Osteocyte (in vitro differentiated cells): ENCODE measurements around the gene TMEM54. TPM values are rescaled to one million over a fixed set of nuclear protein-coding genes. Genes with fewer than 3 reads are reported as not detected.

Experiments used
- DNase-seq: peaks from one replicate; pipeline ENCODE4 v3.0.0; 2021; ENCODE audit warnings: mixed read lengths; ENCODE audit not compliant: unreplicated experiment; ENCODE audit errors: extremely low spot score
- H3K27ac Mint-ChIP-seq: one replicate; pipeline ENCODE4 v1.8.0; 2021; ENCODE audit warnings: mild to moderate bottlenecking, mixed read lengths; ENCODE audit not compliant: unreplicated experiment
- H3K27me3 Mint-ChIP-seq: one replicate; pipeline ENCODE4 v1.8.0; 2021; ENCODE audit warnings: mixed read lengths; ENCODE audit not compliant: unreplicated experiment
- H3K36me3 Mint-ChIP-seq: one replicate; pipeline ENCODE4 v1.8.0; 2021; ENCODE audit warnings: mixed read lengths; ENCODE audit not compliant: unreplicated experiment
- H3K4me1 Mint-ChIP-seq: one replicate; pipeline ENCODE4 v1.8.0; 2021; ENCODE audit warnings: mixed read lengths; ENCODE audit not compliant: unreplicated experiment
- H3K4me3 Mint-ChIP-seq: one replicate; pipeline ENCODE4 v1.8.0; 2021; ENCODE audit warnings: mild to moderate bottlenecking, moderate library complexity, mixed read lengths; ENCODE audit not compliant: unreplicated experiment
- H3K9me3 Mint-ChIP-seq: one replicate; pipeline ENCODE4 v1.8.0; 2021; ENCODE audit warnings: mixed read lengths; ENCODE audit not compliant: unreplicated experiment
- total RNA-seq: library from RNA; stranded (reverse); gene quantifications from 2 replicates; pipeline ENCODE4 v1.2.1, GENCODE V29; 2021
- TF ChIP-seq, protein P1 (sequence below): fragments of 200-600 bp; sonication (generic); IDR thresholded peaks from 2 replicates; pipeline ENCODE4 v1.5.0; 2021; ENCODE audit warnings: antibody characterized with exemption, mild to moderate bottlenecking, moderate library complexity

The TMEM54 gene
- total RNA-seq, 1 donor from 2014 or later: 7.3 TPM

DNA sequence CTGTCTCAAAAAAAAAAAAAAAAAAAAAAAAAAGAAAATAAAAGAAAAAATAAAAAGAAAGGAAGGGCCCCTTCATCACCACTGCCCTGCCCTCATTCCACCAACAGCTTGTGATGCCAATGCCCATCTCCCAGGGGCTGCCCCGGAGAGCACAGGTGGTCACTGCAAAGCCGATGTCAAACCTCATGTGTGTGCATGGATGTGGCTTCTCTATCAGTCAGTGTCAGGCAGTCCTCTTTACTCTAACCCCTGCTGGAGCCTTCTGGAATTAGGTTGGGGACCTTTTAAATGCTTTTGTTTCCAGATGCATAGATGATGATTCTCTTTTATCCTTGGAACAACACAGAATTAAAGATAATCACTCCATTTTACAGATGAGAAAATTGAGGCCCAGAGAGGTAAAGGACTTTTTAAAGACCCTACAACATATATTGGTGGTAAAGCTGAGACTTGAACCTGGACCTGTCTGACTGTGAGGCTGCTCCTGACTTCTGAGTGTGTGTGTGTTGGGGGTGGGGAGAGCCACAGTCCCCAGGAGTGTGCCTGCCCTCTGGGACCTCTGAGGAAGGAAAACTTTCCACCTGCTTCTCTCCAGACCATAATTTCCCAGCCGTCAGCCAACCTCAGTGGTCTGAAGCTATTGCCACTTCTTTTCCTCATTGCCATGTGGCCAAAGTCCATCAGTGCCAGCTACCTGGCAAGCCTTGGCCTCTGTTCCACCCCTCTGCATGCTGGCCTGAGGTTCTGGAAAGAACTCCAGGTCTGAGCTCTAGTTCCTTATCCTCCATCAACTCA lies 3.0 kb upstream of the TMEM54 start:
- peaks cover 10% of the 10 kb centered on the region for H3K27me3 Mint-ChIP-seq
- H3K4me1 Mint-ChIP-seq: peaks cover 9% of the 10 kb centered on the region
- no peaks in the 10 kb centered on the region for H3K36me3 Mint-ChIP-seq
- no peak overlapping the region for H3K4me3 Mint-ChIP-seq
- H3K27ac Mint-ChIP-seq: no peak overlapping the region
- TF ChIP-seq, protein P1, sequence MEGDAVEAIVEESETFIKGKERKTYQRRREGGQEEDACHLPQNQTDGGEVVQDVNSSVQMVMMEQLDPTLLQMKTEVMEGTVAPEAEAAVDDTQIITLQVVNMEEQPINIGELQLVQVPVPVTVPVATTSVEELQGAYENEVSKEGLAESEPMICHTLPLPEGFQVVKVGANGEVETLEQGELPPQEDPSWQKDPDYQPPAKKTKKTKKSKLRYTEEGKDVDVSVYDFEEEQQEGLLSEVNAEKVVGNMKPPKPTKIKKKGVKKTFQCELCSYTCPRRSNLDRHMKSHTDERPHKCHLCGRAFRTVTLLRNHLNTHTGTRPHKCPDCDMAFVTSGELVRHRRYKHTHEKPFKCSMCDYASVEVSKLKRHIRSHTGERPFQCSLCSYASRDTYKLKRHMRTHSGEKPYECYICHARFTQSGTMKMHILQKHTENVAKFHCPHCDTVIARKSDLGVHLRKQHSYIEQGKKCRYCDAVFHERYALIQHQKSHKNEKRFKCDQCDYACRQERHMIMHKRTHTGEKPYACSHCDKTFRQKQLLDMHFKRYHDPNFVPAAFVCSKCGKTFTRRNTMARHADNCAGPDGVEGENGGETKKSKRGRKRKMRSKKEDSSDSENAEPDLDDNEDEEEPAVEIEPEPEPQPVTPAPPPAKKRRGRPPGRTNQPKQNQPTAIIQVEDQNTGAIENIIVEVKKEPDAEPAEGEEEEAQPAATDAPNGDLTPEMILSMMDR: no peak
- H3K9me3 Mint-ChIP-seq: no peaks in the 10 kb centered on the region
- DNase-seq: no peak

DNA sequence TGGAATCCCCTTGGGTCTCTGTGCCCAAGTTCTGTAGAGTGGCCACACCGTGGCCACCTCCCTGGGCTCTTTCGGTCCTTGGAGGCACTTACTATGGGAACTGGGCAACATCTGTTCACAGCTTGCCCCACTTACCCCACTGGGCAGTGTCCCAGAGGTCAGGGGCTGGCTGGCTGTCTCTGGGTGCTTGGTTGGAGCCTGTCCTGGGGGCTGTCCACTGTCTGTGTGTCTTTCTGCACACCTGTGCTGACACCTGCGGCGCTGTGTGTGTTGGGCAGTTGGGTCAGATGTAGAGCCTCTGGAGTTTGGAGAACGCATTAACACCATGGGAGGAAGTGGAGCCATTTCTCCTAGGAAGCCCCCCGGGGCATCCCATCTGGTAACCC lies 1.3 kb upstream of the TMEM54 start:
- Mint-ChIP-seq H3K27me3 (peaks cover 7% of the 10 kb centered on the region), H3K4me1 (peaks cover 9% of the 10 kb centered on the region), H3K27ac (no peak overlapping the region), H3K4me3 (peak overlapping the region; percentile 73), H3K36me3 (no peaks in the 10 kb centered on the region), H3K9me3 (no peaks in the 10 kb centered on the region)
- TF ChIP-seq, protein P1: no peak
- DNase-seq: no peak

DNA sequence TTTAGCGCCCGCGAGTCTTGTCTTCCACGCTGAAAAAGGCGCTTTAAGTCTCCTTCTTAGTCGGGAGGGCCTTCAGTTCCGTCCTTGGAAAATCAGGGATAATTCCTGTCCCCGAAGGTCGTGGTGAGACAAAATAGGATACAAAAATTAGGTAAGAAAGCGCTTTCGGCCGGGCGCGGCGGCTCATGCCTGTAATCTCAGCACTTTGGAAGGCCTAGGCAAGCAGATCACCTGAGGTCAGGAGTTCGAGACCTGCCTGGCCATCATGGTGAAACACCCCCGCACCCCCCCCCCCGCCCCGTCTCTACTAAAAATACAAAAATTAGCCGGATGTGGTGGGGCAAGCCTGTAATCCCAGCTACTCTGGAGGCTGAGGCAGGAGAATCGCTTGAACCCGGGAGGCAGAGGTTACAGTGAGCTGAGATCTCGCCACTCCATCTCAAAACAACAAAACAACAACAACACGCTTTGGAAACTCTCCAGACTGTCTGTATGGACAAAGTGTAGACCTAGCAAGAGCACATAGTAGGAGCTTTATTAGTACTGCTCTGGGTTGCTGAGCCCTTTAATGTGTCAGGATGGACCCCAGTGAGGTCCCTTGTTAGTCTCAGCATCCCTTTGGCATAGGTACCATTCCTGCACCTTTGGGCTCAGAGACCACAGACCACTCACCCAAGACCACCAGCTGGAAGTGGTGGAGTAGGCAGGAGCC lies 790 bp upstream of the TMEM54 start:
- DNase-seq: no peak
- H3K4me3 Mint-ChIP-seq: peak overlapping the region; percentile 78
- TF ChIP-seq, protein P1: no peak

DNA sequence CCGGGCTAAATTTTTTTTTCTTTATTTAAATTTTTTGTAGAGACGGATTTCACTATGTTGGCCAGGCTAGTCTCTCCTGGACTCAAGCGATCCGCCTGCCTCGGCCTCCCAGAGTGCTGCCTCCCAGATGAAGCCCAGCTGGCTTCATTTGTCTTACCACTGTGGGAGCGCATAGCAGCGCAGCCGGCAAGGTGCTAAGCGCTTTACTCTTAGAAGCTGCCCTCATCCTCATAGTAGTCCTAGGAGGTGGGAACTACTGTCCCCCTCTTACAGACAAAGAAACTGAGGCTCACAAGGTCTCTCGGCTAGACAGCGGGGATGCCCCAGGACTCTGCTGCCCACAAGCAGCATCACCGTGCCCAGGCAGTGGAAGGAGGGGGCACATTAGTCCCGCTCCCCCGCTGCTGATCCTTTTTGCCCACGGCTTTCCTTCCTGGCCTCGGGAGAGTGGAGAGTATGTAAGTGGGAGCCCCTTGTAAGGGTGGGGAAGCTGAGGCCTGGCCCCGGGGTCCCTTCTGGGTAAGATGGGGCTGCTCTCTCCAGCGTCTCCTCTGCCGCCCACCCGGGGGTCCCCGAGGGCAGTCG lies 726 bp downstream of the TMEM54 start:
- H3K27me3 Mint-ChIP-seq: peaks cover 7% of the 10 kb centered on the region
- TF ChIP-seq, protein P1: no peak
- H3K9me3 Mint-ChIP-seq: no peaks in the 10 kb centered on the region
- H3K27ac Mint-ChIP-seq: no peak overlapping the region
- no peaks in the 10 kb centered on the region for H3K36me3 Mint-ChIP-seq
- peak overlapping the region; percentile 70 for H3K4me3 Mint-ChIP-seq
- H3K4me1 Mint-ChIP-seq: peaks cover 9% of the 10 kb centered on the region
- no peak for DNase-seq

More for the DNA sequence above, 790 bp upstream of the TMEM54 start:
- H3K4me1 Mint-ChIP-seq: peaks cover 9% of the 10 kb centered on the region
- no peak overlapping the region for H3K27ac Mint-ChIP-seq
- H3K9me3 Mint-ChIP-seq: no peaks in the 10 kb centered on the region
- H3K27me3 Mint-ChIP-seq: peaks cover 7% of the 10 kb centered on the region
- H3K36me3 Mint-ChIP-seq: no peaks in the 10 kb centered on the region
